ENCODE measurements around the gene ZNF277. TPM values are rescaled to one million over a fixed set of nuclear protein-coding genes. Genes with fewer than 3 reads are reported as not detected.

The ZNF277 gene
- total RNA-seq, 4 donors from 2014 or later = 14.4 to 44.9 (median 21.4) TPM

DNA sequence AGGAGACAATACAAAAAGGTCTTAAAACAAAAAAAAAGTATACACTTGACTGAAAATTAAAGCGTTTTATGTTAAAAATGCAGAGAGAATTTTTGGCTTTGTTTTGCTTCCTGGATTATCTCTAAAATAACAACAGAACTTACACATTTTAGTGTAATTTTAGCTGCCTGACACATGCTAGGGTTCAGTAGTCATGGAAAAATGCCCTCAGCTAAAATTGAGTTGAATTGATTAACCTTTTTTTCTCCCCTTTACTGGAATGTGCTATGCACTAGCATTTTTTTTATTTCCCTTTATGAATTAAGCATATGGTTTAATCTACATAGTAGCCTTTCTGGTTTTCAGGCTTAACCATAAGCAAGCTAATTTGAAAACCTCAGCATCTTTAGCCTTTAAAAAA lies 89.9 kb downstream of the ZNF277 start:
- Histone ChIP-seq H3K27me3 (no peaks in the 10 kb centered on the region), H3K9me3 (no peaks in the 10 kb centered on the region), H3K27ac (no peak overlapping the region), H3K4me3 (no peak overlapping the region), H3K36me3 (no peaks in the 10 kb centered on the region), H3K4me1 (no peaks in the 10 kb centered on the region)
- no peak for DNase-seq
- TF ChIP-seq, protein P1, sequence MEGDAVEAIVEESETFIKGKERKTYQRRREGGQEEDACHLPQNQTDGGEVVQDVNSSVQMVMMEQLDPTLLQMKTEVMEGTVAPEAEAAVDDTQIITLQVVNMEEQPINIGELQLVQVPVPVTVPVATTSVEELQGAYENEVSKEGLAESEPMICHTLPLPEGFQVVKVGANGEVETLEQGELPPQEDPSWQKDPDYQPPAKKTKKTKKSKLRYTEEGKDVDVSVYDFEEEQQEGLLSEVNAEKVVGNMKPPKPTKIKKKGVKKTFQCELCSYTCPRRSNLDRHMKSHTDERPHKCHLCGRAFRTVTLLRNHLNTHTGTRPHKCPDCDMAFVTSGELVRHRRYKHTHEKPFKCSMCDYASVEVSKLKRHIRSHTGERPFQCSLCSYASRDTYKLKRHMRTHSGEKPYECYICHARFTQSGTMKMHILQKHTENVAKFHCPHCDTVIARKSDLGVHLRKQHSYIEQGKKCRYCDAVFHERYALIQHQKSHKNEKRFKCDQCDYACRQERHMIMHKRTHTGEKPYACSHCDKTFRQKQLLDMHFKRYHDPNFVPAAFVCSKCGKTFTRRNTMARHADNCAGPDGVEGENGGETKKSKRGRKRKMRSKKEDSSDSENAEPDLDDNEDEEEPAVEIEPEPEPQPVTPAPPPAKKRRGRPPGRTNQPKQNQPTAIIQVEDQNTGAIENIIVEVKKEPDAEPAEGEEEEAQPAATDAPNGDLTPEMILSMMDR (IDR thresholded peaks at IDR 0.05) = no peak
- TF ChIP-seq POLR2A (IDR thresholded peaks at IDR 0.05) = no peak
- intact Hi-C loops (cut with DNase I; ENCODE audit: low total_unique reads) = no loop called here

- Histone ChIP-seq H3K4me1 (no peaks in the 10 kb centered on the region), H3K9me3 (no peaks in the 10 kb centered on the region), H3K27ac (no peak overlapping the region), H3K4me3 (no peak overlapping the region), H3K36me3 (no peaks in the 10 kb centered on the region), H3K27me3 (no peaks in the 10 kb centered on the region)
- intact Hi-C loops (cut with DNase I; ENCODE audit: low total_unique reads) = no loop called here
- DNase-seq = no peak
- TF ChIP-seq POLR2A (IDR thresholded peaks at IDR 0.05) = no peak
- TF ChIP-seq, protein P1 (IDR thresholded peaks at IDR 0.05) = no peak
These were observed 91.2 kb downstream of the ZNF277 start for GRCh38 chr7:112297681-112298080.

DNA sequence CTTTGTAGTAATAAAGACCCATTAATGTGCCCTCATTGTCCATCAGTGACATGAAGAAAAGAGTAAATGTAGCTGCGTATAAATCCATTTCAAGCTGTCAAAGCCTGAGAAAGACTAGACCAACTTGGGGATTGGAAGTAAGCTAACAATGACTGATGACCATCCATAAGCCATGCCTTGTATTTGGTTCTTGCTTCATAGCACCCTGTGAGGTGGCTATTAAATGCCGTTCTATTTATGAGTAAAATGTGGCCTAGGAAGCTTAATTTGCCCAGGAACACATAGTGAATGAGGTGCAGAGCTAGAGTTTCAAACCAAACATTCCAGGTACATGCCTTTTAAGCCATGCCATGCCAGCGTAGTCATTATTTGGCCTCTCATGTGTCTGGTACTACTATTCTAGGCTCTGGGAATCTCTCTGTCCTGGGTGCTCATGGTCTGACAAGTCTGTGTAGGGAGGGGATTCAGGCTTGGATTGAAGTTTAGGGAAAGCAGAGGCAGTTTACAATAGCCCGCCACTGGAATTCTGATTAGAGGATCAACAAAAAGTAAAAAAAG lies 92.1 kb downstream of the ZNF277 start:
- Histone ChIP-seq H3K9me3 (no peaks in the 10 kb centered on the region), H3K4me1 (no peaks in the 10 kb centered on the region), H3K36me3 (no peaks in the 10 kb centered on the region), H3K27me3 (no peaks in the 10 kb centered on the region), H3K4me3 (no peak overlapping the region), H3K27ac (no peak overlapping the region)
- no peak for TF ChIP-seq POLR2A (IDR thresholded peaks at IDR 0.05)
- TF ChIP-seq, protein P1 (IDR thresholded peaks at IDR 0.05) = no peak
- intact Hi-C loops (cut with DNase I; ENCODE audit: low total_unique reads) = no loop called here
- DNase-seq = no peak

GRCh38 chr7:112300072-112300471 lies 93.6 kb downstream of the ZNF277 start:
- H3K36me3 ChIP-seq = no peaks in the 10 kb centered on the region
- H3K4me3 ChIP-seq = no peak overlapping the region
- no peaks in the 10 kb centered on the region for H3K4me1 ChIP-seq
- intact Hi-C loops (cut with DNase I; ENCODE audit: low total_unique reads) = no loop called here
- H3K27ac ChIP-seq = no peak overlapping the region
- no peaks in the 10 kb centered on the region for H3K27me3 ChIP-seq
- no peak for DNase-seq
- TF ChIP-seq POLR2A (IDR thresholded peaks at IDR 0.05) = no peak
- H3K9me3 ChIP-seq = no peaks in the 10 kb centered on the region

DNA sequence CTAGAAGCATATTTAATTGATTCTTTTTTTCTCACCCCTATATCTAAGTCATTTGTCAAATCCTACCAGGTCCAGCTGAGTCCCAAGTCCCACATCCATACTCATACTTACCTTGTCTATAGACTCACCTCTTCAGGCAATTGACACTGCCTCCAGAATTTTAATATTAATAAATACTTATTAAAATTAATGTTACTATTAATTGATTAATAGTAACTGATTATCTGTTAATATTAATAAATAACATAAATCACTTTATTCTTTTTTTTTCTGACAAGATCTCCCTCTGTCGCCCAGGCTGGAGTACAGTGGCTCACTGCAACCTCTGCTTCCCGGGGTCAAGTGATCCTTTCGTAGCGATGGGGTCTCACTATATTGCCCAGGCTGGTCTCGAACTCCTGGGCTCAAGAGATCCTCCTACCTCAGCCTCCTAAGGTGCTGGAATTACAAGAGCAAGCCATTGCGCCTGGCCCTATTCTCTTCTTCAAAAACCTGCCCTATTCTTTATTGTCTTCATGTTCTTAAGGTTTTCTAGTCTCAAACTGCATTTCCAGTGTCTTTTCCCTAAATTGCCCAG lies 94.4 kb downstream of the ZNF277 start:
- TF ChIP-seq, protein P1 (IDR thresholded peaks at IDR 0.05) = no peak
- no peak for TF ChIP-seq POLR2A (IDR thresholded peaks at IDR 0.05)
- no peaks in the 10 kb centered on the region for H3K27me3 ChIP-seq
- no peak overlapping the region for H3K27ac ChIP-seq
- H3K4me1 ChIP-seq = no peaks in the 10 kb centered on the region
- no peak overlapping the region for H3K4me3 ChIP-seq
- DNase-seq = no peak
- no peaks in the 10 kb centered on the region for H3K36me3 ChIP-seq
- intact Hi-C loops (cut with DNase I; ENCODE audit: low total_unique reads) = no loop called here
- no peaks in the 10 kb centered on the region for H3K9me3 ChIP-seq
